HL-60 (cell line): Measurements from ENCODE around the gene WDR70.

ENCODE experiments used
- CTCF ChIP-seq: IDR thresholded peaks from one replicate; pipeline ENCODE4 v1.5.1; 2011; ENCODE audit warnings: low read length, control low read depth, inconsistent platforms; ENCODE audit not compliant: insufficient read depth
- POLR2AphosphoS5 ChIP-seq: IDR thresholded peaks from 2 replicates; pipeline ENCODE4 v1.6.1; 2012; ENCODE audit warnings: low read depth
- REST ChIP-seq: IDR thresholded peaks from 2 replicates; pipeline ENCODE4 v1.6.1; 2012; ENCODE audit warnings: low read depth; ENCODE audit not compliant: insufficient replicate concordance

- no peak for TF ChIP-seq CTCF
- no peak for TF ChIP-seq POLR2AphosphoS5
- no peak for TF ChIP-seq REST
Measured at GRCh38 chr5:37767251-37767650, 388.1 kb downstream of the WDR70 start.
